GM23338 (cell line): ENCODE data around the gene FRYL. TPM values are rescaled to one million over a fixed set of nuclear protein-coding genes. Genes with fewer than 3 reads are reported as not detected.

Experiments used
- ATAC-seq: fragments of 200-7000 bp; cut with Tn5 transposase; 3 replicates; pipeline ENCODE4 v1.9.1; 2020
- DNase-seq: peaks from one replicate; pipeline ENCODE4 v3.0.0-alpha.2; 2015; ENCODE audit warnings: low spot score
- H2AFZ ChIP-seq: fragments of 200-600 bp; sonication (generic); 2 replicates; pipeline ENCODE4 v1.8.0; 2016; ENCODE audit warnings: antibody characterized with exemption, mild to moderate bottlenecking, moderate library complexity
- H3F3A ChIP-seq: fragments of 200-600 bp; sonication (generic); replicated peaks from 2 replicates; pipeline ENCODE4 v1.8.0; 2017; ENCODE audit warnings: antibody characterized with exemption, mixed run types, low read depth
- H3K27ac ChIP-seq: fragments of 200-600 bp; sonication (generic); 2 replicates; pipeline ENCODE4 v1.6.1; 2016; ENCODE audit warnings: low read depth
- H3K27me3 ChIP-seq: fragments of 200-600 bp; sonication (generic); 2 replicates; pipeline ENCODE4 v1.8.0; 2016; ENCODE audit warnings: mild to moderate bottlenecking, mixed run types, moderate library complexity; ENCODE audit not compliant: insufficient read depth
- H3K36me3 ChIP-seq: fragments of 200-600 bp; sonication (generic); 2 replicates; pipeline ENCODE4 v1.8.0; 2016; ENCODE audit warnings: mild to moderate bottlenecking; ENCODE audit not compliant: insufficient read depth
- H3K4me1 ChIP-seq: fragments of 200-600 bp; sonication (generic); 2 replicates; pipeline ENCODE4 v1.8.0; 2016; ENCODE audit warnings: mild to moderate bottlenecking, moderate library complexity; ENCODE audit not compliant: insufficient read depth
- H3K4me2 ChIP-seq: fragments of 200-600 bp; sonication (generic); 2 replicates; pipeline ENCODE4 v1.7.1; 2017; ENCODE audit warnings: mixed run types
- H3K4me3 ChIP-seq: fragments of 200-600 bp; sonication (generic); 2 replicates; pipeline ENCODE4 v1.6.1; 2016; ENCODE audit warnings: mixed run types
- H3K79me2 ChIP-seq: fragments of 200-600 bp; sonication (generic); replicated peaks from 2 replicates; pipeline ENCODE4 v1.8.0; 2017; ENCODE audit warnings: mild to moderate bottlenecking; ENCODE audit not compliant: insufficient read depth
- H3K9me2 ChIP-seq: fragments of 200-600 bp; sonication (generic); 2 replicates; pipeline ENCODE4 v1.8.0; 2017; ENCODE audit not compliant: insufficient read depth
- H4K20me1 ChIP-seq: fragments of 200-600 bp; sonication (generic); replicated peaks from 2 replicates; pipeline ENCODE4 v1.8.0; 2017; ENCODE audit warnings: mild to moderate bottlenecking; ENCODE audit not compliant: insufficient read depth
- H3K27ac Mint-ChIP-seq: 2 replicates; pipeline ENCODE4 v1.8.0; 2020; ENCODE audit warnings: inconsistent platforms, mild to moderate bottlenecking, moderate library complexity, mixed read lengths
- H3K27me3 Mint-ChIP-seq: 3 replicates; pipeline ENCODE4 v1.8.0; 2022; ENCODE audit warnings: low read depth, mild to moderate bottlenecking, moderate library complexity, mixed read lengths, inconsistent platforms; ENCODE audit not compliant: insufficient read depth, poor library complexity
- H3K36me3 Mint-ChIP-seq: 3 replicates; pipeline ENCODE4 v1.8.0; 2021; ENCODE audit warnings: low read depth, mild to moderate bottlenecking, inconsistent platforms, moderate library complexity, mixed read lengths
- H3K4me1 Mint-ChIP-seq: 3 replicates; pipeline ENCODE4 v1.8.0; 2020; ENCODE audit warnings: mild to moderate bottlenecking, inconsistent platforms, mixed read lengths
- H3K4me3 Mint-ChIP-seq: 3 replicates; pipeline ENCODE4 v1.8.0; 2021; ENCODE audit warnings: moderate library complexity, mild to moderate bottlenecking, inconsistent platforms, mixed read lengths
- H3K9me3 Mint-ChIP-seq: 3 replicates; pipeline ENCODE4 v1.8.0; 2020; ENCODE audit warnings: moderate library complexity, mild to moderate bottlenecking, inconsistent platforms, mixed read lengths
- CREB1 ChIP-seq: fragments of 250-450 bp; sonication (Bioruptor Pico); IDR thresholded peaks from 2 replicates; pipeline ENCODE4 v1.5.0; 2020; ENCODE audit warnings: low read depth, mild to moderate bottlenecking, moderate library complexity
- ETS1 ChIP-seq: IDR thresholded peaks from 2 replicates; pipeline ENCODE4 v1.6.1; 2016; ENCODE audit warnings: antibody characterized with exemption
- EZH2phosphoT487 ChIP-seq: fragments of 200-600 bp; sonication (generic); IDR thresholded peaks from one replicate; pipeline ENCODE4 v1.8.1; 2018; ENCODE audit warnings: antibody characterized with exemption; ENCODE audit not compliant: unreplicated experiment
- ZNF331 ChIP-seq: fragments of 250-450 bp; sonication (Bioruptor Pico); IDR thresholded peaks from 2 replicates; pipeline ENCODE4 v1.5.0; 2020; ENCODE audit warnings: low read depth, mild to moderate bottlenecking, moderate library complexity
- ZNF462 ChIP-seq: fragments of 250-450 bp; sonication (Bioruptor Pico); IDR thresholded peaks from 2 replicates; pipeline ENCODE4 v1.5.0; 2020; ENCODE audit warnings: mild to moderate bottlenecking, moderate library complexity
- polyA plus RNA-seq: library from polyadenylated mRNA; unstranded; fragments of >200 nt; fragmentation: Nextera tagmentation; extraction: Ambion mirVana; gene quantifications from 2 replicates; pipeline ENCODE4 v1.2.1, GENCODE V29; 2016
- total RNA-seq: library from RNA; depleted of rRNA; stranded (reverse); fragments of >200 nt; shearing (Covaris generic); gene quantifications from 2 replicates; pipeline ENCODE4 v1.2.3, GENCODE V29; 2014

FRYL gene
- total and polyA plus RNA-seq, 2 experiments from 2014 or later = 30.7 to 53.3 TPM

DNA sequence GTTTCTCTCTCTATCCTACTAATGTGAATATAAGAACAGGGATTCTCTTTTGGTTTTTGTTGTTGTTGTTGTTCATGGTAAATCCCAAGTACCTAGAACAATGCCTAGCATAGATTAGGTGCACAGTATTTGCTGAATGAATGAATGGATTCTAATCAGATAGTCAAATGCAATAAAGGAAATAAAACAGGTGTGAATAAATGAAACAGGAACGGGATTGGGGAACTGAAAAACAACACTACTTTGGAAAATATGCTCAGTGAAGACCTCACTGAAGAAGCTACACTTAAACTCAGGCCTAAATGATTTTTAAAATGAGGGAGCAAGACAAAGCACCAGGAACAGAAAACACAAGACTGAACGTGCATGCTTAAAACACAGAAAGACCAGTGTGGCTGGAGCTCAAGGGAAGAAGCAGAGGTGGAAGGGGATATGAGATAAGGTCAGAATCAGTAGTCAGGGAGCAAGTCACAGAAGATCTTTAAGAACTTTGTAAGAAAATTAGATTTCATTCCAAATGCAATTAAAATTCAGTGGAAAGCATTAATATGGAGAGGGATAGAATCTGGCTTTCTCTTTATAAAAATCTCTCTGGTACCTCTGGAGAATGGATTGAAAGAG lies 145.3 kb downstream of the FRYL start (continued):
- no peak for TF ChIP-seq ZNF462 (CRISPR knock-in tag)
- no peak for TF ChIP-seq ZNF331 (CRISPR knock-in tag)
- TF ChIP-seq ETS1 = no peak

DNA sequence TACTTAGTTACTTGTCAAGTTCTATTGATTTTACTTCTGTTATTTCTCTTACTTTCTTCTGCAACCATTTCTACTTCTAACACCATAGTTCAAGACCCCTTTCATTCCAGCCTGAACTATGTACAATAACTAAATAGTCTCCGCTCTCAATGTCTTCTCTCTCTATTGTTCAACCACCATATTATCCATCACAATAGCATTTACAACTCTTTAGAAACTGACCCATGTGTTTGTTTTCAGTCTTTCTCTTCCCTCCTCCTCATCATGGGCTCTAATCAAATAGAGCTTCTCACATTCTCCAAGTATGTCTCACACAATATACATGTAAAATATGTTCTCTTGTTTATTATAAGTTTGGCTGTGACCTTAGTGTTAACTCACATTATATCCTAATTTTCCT lies 146.4 kb downstream of the FRYL start:
- Mint-ChIP-seq H3K9me3 (no peaks in the 10 kb centered on the region; the same call in 2 of the 3 replicates), H3K4me3 (no peak overlapping the region), H3K27me3 (no peaks in the 10 kb centered on the region), H3K4me1 (no peaks in the 10 kb centered on the region), H3K36me3 (no peaks in the 10 kb centered on the region), H3K27ac (no peak overlapping the region)
- TF ChIP-seq EZH2phosphoT487 (no peak), CREB1 (CRISPR knock-in tag) (no peak), ETS1 (no peak)
- Histone ChIP-seq H2AFZ (no peak overlapping the region), H3K27me3 (no peaks in the 10 kb centered on the region), H3K4me3 (no peak overlapping the region), H3K4me1 (no peaks in the 10 kb centered on the region), H4K20me1 (no peaks in the 10 kb centered on the region), H3K79me2 (peaks cover 4% of the 10 kb centered on the region; the same call in 1 of the 2 replicates), H3F3A (no peaks in the 10 kb centered on the region), H3K36me3 (no peaks in the 10 kb centered on the region), H3K9me2 (no peaks in the 10 kb centered on the region), H3K4me2 (no peak overlapping the region), H3K27ac (no peak overlapping the region)
- ATAC-seq (no peak), DNase-seq (no peak)
